Activated T-cell treated with anti-CD3 and anti-CD28 coated beads for 1 hour (primary cell): ENCODE data around the gene RGS11.
"Not testable (repeated sequence)": the region's sequence is repeated elsewhere in the genome, so short reads cannot be mapped to it uniquely, and the experiment has no call there.

Experiments
- DNase-seq: peaks from one replicate; pipeline ENCODE4 v3.0.0-alpha.2; 2020; ENCODE audit warnings: low read depth

The RGS11 gene

DNA sequence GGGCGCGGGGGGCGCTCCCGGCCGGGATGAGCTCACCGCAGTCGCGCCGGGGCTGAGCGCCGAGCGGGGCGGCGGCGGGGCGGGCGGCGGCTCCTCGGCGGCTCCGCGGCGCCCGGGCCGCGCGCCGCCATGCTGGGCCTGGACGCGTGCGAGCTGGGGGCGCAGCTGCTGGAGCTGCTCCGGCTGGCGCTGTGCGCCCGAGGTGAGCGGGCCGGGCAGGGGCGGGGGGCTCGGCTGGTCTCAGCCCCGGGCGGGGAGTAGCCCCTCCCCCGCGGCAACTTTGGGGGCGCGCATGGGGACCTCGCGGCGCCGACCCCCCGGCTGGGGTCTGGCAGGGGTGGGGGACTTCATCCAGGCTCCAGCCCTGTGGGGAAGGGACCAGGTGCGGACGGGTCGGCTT, 4.8 kb upstream of the RGS11 start, which contains the start of gene ARHGDIG:
Gene ARHGDIG (plus strand): TSS at position 40 of the 400 bp plus-strand sequence. CDS start 90 bp downstream, at position 130.
- DNase-seq = no peak

- no peak for DNase-seq
These were observed 4.3 kb upstream of the RGS11 start for GRCh38 chr16:280005-280460.

GRCh38 chr16:279531-279930, 3.8 kb upstream of the RGS11 start:
- no peak for DNase-seq

DNA sequence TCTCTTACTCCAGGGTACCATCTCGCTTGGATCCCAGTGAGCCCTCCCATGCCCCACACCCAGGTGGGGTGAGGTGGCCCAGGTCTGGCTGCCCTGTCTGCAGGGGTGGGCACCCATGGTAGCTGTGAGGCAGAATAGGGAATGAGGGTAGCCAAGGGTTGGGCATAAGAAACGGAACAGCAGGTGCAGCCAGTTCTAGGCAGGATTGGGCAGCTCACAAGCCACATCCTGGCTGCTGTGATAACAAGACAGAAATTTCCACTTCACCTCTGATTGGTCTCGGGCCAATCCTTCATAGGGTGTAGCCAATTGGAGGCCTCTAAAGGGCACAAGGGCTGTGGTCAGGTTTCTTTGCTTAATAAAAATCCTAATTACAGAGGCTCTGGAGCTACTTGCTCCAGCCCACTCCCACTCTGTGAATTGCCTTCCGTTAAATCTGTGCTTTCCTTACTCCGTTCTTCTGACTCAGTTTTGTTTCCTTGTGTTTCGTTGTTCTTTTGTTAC, 3.2 kb upstream of the RGS11 start:
- DNase-seq = no peak

GRCh38 chr16:276426-277077, 808 bp upstream of the RGS11 start:
- no peak for DNase-seq

DNA sequence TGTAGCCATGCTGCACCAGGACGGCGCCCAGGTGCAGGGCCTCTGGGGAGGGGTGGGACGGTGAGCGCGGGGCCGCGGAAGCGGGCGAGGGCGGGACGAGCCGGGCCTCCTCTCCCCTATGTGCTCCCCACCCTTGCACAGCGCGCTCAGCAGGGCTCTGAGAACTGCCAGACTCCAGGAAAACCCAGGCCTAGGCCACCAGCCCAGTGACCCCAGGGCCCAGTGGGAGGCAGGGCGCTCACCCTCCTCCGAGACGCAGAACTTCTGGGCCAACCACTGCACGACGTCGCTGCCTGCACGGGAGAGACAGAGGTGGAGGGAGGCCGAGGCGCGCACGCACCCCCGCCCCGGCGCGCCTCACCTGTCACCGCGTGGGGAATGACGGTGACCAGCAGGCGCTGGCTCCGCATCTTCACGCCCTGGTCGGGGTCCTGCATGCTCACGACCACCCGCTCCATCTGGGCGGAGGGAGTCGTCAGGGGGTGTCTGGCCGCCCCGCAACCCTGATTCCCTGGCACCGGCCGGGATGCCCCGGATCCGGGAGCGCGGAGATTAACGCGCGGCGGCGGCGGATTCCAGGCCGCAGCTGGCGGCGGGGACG, 603 bp downstream of the RGS11 start:
- no peak for DNase-seq

GRCh38 chr16:273547-274421, 2.0 kb downstream of the RGS11 start:
- DNase-seq = no peak

- no peak for DNase-seq
These were observed 2.9 kb downstream of the RGS11 start for GRCh38 chr16:272633-273546.

DNA sequence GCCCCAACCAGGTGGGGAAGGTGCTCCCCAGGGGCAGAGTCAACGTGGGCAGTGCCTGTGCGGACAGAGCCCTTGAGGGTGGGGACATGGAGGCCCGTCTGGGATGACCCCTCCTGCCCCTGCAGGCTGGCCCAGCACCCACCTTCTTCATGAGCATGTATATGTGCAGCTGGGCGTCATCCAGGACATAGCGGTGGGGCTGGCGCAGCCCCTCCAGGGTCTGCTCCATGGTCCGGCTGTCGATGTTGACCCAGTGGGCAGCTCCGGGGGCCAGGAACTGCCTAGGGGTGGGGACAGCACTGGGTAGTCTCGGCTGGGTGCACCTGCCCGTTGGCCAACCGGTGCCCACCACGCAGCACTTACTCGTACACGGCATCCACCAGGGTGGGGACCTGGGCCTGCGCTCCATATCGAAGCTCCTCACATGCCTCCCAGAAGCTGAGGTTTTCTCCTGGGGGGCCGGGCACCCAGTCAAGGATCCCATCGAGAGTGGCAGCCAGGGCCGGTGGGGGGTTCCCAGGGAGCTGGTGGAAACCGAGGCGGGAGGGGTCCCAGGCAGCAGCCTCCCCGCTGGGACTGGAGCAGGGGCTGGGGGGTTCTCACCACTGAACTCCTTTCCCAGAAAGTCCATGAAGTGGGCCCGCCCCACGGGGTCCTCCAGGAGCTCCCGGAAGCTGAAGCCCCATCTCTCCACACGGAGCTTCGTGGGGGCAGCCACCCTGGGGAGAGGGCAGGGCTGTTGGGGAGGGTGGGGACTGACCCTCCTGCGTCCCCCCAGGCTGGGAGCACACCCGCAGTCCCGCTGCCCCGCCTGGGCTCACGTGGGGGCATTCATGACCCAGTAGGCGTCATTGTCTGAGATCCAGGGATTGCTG, 5.1 kb downstream of the RGS11 start:
- no peak for DNase-seq

- DNase-seq = no peak
These were observed 6.5 kb downstream of the RGS11 start for GRCh38 chr16:269061-269796.

DNA sequence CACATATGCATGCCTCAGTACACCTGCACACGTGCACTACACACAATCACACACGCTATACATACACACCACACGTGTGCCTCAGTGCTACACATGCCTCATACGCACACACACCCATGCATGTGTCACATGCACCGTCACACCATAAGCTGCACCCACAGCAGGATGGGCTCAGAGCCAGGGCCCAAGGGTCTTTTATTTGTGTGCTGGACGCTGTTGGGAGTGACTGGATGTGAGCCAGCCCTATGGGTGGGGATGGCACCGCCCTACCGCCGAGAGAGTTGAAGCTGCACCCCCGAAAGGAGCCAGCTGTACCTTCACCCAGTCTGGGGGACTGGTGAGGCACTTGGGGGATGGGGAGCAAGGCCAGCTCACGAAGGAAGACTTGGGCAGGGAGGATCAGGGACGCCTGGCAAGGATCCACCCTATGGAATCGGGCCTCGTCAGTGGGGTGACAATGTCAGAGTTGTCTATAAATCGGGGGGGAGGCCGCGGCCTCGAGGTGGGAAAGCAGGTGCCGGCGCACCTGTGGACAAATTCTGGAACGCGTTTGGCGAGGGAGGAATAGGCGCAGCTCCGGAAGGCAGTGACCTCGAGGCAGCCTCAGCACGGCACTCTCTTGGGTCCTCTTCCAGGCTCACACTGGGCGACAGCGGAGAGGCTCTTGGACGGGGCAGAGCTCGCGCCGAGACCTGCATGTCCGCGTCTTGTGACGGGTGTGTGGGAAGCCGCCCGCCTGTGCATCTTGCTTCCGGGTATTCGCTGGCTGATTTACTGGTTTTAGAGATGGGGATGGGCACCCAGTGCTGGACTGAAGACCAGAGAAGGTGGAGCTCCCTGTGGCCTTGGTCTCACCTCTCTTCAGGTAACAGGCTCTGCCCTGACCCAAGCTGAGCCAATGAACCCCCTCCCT, 7.3 kb downstream of the RGS11 start:
- no peak for DNase-seq

DNA sequence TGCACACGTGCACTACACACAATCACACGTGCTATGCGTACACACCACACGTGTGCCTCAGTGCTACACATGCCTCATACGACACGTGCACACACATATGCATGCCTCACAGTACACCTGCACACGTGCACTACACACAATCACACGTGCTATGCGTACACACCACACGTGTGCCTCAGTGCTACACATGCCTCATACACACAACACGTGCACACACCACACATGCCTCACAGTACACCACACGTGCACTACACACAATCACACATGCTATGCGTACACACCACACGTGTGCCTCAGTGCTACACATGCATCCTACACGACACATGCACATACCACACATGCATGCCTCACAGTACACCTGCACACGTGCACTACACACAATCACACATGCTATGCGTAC, 8.2 kb downstream of the RGS11 start:
- not testable (repeated sequence) for DNase-seq

GRCh38 chr16:266258-267164, 9.2 kb downstream of the RGS11 start:
- no peak for DNase-seq

- DNase-seq = no peak
These were observed 10.0 kb downstream of the RGS11 start for GRCh38 chr16:265711-266110.

DNA sequence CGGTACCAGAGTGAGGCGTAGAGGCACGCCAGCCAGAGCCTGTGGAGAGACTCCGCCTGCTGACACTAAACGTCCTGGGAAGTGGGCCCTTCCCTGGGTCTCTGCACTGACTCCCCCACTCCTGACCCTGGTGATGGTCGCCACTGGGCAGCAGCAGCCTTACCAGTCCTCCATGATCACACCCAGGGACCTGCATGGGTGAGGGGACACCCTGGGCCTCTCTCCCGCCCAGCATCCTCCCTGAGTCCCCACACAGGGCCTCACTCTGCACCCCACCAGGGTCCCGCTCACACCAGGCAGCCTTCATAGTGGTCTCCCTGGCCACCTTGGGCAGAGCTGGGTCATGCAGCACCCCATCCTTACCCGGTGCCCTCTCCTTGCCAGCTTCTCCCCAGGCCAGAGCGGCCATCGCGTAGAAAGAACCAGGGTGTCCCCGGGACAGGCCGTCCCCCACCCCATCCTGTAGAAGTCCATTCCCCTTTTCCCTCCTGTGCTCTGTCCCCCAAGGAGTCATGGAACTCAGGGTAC, 10.7 kb downstream of the RGS11 start:
- DNase-seq = no peak

GRCh38 chr16:264440-264951, 11.2 kb downstream of the RGS11 start:
- DNase-seq = no peak

DNA sequence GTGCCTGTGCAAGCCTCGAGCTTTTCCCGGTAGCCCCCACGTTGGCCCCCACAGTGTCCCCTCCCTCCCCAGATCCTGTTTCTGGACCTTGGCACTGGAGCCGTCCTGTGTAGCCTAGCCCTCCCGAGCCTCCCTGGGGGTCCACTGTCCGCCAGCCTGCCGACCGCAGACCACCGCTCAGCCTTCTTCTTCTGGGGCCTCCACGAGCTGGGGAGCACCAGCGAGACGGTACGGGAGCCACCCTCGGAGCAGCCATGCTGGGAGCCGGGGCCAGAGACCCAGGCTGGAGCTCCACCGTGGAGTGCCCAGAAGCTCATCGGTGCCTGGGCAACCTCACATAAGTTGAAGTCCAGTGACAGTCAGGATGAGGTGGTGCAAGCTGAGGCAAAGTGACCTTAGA, 11.8 kb downstream of the RGS11 start:
- DNase-seq = no peak
